ENCODE measurements around the gene ZNF778.

DNA sequence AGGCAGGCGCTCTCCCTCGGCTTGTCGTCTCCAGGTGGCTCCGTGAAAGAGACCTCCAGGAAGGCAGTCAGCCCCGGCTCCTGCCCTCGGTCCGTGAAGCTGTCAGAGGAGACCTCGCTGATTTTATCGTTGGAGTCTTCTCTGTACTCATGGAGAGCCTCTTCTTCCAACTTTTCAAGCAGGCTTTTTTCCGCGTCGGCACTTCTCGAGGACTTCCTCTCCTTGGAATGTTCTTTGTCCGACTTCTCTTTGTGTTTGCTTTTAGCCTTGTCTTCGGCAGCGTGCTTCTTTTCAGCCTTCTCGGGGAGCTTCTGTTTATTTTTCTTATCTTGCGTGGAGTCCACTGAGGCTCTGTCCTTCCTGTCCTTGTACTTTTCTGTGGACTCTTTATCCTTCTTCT lies 65.0 kb downstream of the ZNF778 start:
- TF ChIP-seq, protein P1, sequence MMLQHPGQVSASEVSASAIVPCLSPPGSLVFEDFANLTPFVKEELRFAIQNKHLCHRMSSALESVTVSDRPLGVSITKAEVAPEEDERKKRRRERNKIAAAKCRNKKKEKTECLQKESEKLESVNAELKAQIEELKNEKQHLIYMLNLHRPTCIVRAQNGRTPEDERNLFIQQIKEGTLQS (IDR thresholded peaks at IDR 0.05), result no peak
- TF ChIP-seq SRF (IDR thresholded peaks at IDR 0.05; ENCODE audit: low read depth), result no peak
- TF ChIP-seq, protein P2, sequence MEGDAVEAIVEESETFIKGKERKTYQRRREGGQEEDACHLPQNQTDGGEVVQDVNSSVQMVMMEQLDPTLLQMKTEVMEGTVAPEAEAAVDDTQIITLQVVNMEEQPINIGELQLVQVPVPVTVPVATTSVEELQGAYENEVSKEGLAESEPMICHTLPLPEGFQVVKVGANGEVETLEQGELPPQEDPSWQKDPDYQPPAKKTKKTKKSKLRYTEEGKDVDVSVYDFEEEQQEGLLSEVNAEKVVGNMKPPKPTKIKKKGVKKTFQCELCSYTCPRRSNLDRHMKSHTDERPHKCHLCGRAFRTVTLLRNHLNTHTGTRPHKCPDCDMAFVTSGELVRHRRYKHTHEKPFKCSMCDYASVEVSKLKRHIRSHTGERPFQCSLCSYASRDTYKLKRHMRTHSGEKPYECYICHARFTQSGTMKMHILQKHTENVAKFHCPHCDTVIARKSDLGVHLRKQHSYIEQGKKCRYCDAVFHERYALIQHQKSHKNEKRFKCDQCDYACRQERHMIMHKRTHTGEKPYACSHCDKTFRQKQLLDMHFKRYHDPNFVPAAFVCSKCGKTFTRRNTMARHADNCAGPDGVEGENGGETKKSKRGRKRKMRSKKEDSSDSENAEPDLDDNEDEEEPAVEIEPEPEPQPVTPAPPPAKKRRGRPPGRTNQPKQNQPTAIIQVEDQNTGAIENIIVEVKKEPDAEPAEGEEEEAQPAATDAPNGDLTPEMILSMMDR (IDR thresholded peaks at IDR 0.05 in 2 of 3, conservative IDR thresholded peaks at IDR 0.05 in 1 of 3; ENCODE audit: borderline replicate concordance in 1 of 3, insufficient read depth in 1 of 3, low read depth in 2 of 3, low read length in 2 of 3), result no peak
- TF ChIP-seq, protein P3, sequence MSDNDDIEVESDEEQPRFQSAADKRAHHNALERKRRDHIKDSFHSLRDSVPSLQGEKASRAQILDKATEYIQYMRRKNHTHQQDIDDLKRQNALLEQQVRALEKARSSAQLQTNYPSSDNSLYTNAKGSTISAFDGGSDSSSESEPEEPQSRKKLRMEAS (IDR thresholded peaks at IDR 0.05), result no peak
- TF ChIP-seq YY1 (IDR thresholded peaks at IDR 0.05; ENCODE audit: extremely low read depth, insufficient replicate concordance, low read depth, low read length), result no peak
- TF ChIP-seq FOSL1 (IDR thresholded peaks at IDR 0.05; ENCODE audit: low read depth), result no peak
